ENCODE data around the gene GABBR1.

The GABBR1 gene

DNA sequence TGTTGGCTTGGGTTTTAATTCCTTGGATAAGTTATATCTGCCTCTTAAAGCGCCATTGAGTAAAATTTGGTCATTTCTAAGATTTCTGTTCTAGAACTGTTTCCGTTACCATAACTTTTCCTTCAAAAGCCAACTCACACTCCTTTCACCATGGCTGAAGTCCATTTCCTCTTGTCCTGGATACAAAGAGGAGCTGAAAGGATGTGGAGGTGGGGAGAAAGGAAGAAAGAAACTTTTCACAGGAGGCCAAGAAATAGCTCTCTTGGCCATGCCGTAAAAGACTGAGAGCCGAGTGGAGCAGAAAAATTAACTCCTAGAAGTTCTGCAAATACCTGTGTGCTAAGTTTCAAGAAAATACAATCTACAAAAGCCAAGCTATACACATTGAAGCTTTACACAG lies 21.6 kb downstream of the GABBR1 start:
- H3K9ac ChIP-seq: no peak overlapping the region
- H3K4me1 ChIP-seq (ENCODE audit: low read depth, poor library complexity, severe bottlenecking): no peaks in the 10 kb centered on the region
- H3K27me3 ChIP-seq (ENCODE audit: insufficient read depth, low read depth): no peaks in the 10 kb centered on the region
- no peak overlapping the region for H3K27ac ChIP-seq
- H2AFZ ChIP-seq (ENCODE audit: low read depth): no peak overlapping the region
- no peaks in the 10 kb centered on the region for H3K36me3 ChIP-seq (ENCODE audit: insufficient read depth)
- H3K4me2 ChIP-seq: no peak overlapping the region
- no peaks in the 10 kb centered on the region for H3K79me2 ChIP-seq (ENCODE audit: insufficient read depth, low read depth)
- TF ChIP-seq, protein P1, sequence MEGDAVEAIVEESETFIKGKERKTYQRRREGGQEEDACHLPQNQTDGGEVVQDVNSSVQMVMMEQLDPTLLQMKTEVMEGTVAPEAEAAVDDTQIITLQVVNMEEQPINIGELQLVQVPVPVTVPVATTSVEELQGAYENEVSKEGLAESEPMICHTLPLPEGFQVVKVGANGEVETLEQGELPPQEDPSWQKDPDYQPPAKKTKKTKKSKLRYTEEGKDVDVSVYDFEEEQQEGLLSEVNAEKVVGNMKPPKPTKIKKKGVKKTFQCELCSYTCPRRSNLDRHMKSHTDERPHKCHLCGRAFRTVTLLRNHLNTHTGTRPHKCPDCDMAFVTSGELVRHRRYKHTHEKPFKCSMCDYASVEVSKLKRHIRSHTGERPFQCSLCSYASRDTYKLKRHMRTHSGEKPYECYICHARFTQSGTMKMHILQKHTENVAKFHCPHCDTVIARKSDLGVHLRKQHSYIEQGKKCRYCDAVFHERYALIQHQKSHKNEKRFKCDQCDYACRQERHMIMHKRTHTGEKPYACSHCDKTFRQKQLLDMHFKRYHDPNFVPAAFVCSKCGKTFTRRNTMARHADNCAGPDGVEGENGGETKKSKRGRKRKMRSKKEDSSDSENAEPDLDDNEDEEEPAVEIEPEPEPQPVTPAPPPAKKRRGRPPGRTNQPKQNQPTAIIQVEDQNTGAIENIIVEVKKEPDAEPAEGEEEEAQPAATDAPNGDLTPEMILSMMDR (conservative IDR thresholded peaks at IDR 0.05; ENCODE audit: low read depth, low read length): no peak
- no peak overlapping the region for H3K4me3 ChIP-seq (IDR thresholded peaks at IDR 0.05; ENCODE audit: insufficient read depth, low read depth, low read length)
- no peaks in the 10 kb centered on the region for H4K20me1 ChIP-seq (ENCODE audit: insufficient read depth)

DNA sequence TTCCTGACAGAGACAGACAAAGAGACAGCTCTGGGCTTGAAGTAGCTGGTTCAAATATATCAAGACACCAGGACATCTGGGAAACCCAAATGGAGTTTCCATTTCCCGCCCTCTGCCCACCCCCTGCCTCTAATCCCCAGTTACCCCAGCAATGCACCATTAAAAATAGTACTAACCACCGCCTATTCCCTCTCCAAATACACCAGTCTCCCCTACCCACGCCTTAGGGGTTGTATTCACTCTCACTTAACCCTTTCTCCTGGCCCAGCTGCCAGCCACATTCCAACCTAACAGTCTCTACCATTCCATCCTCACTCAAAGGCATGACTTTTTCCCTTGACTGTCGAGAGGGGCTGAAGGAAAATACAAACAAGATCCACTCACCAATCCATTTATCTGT lies 22.4 kb downstream of the GABBR1 start:
- Histone ChIP-seq H3K79me2 (ENCODE audit: insufficient read depth, low read depth) (no peaks in the 10 kb centered on the region), H3K36me3 (ENCODE audit: insufficient read depth) (no peaks in the 10 kb centered on the region), H3K27me3 (ENCODE audit: insufficient read depth, low read depth) (no peaks in the 10 kb centered on the region), H3K4me3 (IDR thresholded peaks at IDR 0.05; ENCODE audit: insufficient read depth, low read depth, low read length) (no peak overlapping the region), H4K20me1 (ENCODE audit: insufficient read depth) (no peaks in the 10 kb centered on the region), H3K9ac (no peak overlapping the region), H2AFZ (ENCODE audit: low read depth) (no peak overlapping the region), H3K4me2 (no peak overlapping the region), H3K4me1 (ENCODE audit: low read depth, poor library complexity, severe bottlenecking) (no peaks in the 10 kb centered on the region), H3K27ac (no peak overlapping the region)
- TF ChIP-seq, protein P1 (conservative IDR thresholded peaks at IDR 0.05; ENCODE audit: low read depth, low read length): no peak

DNA sequence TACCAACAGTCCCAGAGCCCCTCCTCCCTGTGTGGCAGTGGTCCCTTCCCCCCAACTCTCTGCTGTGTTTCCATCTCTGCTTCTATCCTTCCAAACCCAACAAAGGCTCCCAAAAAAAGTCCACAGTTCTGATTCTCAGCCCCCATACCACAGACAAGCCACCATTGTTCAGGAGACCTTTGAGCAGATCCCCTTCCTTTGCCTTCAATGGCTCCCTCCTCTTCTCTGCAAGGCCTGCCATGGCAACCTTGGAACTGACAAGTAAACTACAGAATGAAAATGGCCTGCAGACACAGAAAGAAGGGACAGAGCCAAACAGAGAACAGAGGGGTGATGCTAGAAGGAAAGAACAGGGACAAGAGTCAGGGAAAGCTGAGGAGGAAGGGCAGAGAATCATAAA lies 24.9 kb downstream of the GABBR1 start:
- TF ChIP-seq, protein P1 (conservative IDR thresholded peaks at IDR 0.05; ENCODE audit: low read depth, low read length): no peak
- H3K27ac ChIP-seq: no peak overlapping the region
- H4K20me1 ChIP-seq (ENCODE audit: insufficient read depth): no peaks in the 10 kb centered on the region
- H3K4me2 ChIP-seq: no peak overlapping the region
- H3K79me2 ChIP-seq (ENCODE audit: insufficient read depth, low read depth): no peaks in the 10 kb centered on the region
- H3K27me3 ChIP-seq (ENCODE audit: insufficient read depth, low read depth): no peaks in the 10 kb centered on the region
- no peaks in the 10 kb centered on the region for H3K36me3 ChIP-seq (ENCODE audit: insufficient read depth)
- no peak overlapping the region for H3K4me3 ChIP-seq (IDR thresholded peaks at IDR 0.05; ENCODE audit: insufficient read depth, low read depth, low read length)
- H3K4me1 ChIP-seq (ENCODE audit: low read depth, poor library complexity, severe bottlenecking): no peaks in the 10 kb centered on the region
- H3K9ac ChIP-seq: no peak overlapping the region
- H2AFZ ChIP-seq (ENCODE audit: low read depth): no peak overlapping the region

DNA sequence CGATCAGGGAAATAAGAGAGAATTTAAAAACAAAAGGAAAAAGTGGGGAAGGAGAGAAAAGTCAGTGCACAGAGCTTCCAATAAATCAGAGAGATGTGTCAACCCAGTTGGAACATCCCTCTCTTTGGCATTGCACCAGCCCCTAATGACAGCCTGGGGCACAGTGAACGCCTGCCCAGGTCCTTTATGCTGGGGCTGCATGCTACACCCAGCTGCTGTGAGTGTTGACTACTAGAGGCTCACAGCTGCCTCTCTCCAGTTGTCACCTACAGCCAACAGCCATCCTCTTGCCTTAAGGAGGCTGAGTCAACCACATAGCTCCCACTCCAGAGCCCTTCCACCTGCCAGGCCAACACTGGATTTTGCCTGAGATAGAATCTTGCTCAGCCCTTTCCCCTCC lies 29.1 kb downstream of the GABBR1 start:
- H3K4me2 ChIP-seq: no peak overlapping the region
- TF ChIP-seq, protein P1 (conservative IDR thresholded peaks at IDR 0.05; ENCODE audit: low read depth, low read length): no peak
- H3K27ac ChIP-seq: no peak overlapping the region
- H3K4me3 ChIP-seq (IDR thresholded peaks at IDR 0.05; ENCODE audit: insufficient read depth, low read depth, low read length): no peak overlapping the region
- no peaks in the 10 kb centered on the region for H3K36me3 ChIP-seq (ENCODE audit: insufficient read depth)
- H3K79me2 ChIP-seq (ENCODE audit: insufficient read depth, low read depth): no peaks in the 10 kb centered on the region
- H3K27me3 ChIP-seq (ENCODE audit: insufficient read depth, low read depth): no peaks in the 10 kb centered on the region
- no peak overlapping the region for H3K9ac ChIP-seq
- no peaks in the 10 kb centered on the region for H4K20me1 ChIP-seq (ENCODE audit: insufficient read depth)
- no peak overlapping the region for H2AFZ ChIP-seq (ENCODE audit: low read depth)
- no peaks in the 10 kb centered on the region for H3K4me1 ChIP-seq (ENCODE audit: low read depth, poor library complexity, severe bottlenecking)

DNA sequence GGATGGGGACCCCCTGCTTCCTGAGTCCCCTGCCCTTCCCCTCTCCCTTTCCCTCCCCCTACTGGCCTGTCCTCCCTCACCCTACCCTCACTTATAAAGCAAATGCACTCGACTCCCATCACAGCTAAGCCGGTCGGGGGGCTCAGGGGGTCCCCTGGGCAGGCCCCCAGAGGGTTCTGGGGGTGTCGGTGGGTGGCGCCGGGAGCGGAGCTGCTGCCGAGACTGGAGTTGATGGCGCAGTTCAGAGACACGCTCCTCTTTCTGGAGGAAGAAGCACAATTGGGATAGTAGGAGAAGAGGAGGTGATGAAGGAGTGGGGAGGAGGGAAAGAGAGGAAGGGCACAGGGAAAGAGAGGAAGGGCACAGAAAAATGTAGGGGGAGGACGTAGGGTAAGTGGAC lies 29.5 kb downstream of the GABBR1 start:
- H3K4me1 ChIP-seq (ENCODE audit: low read depth, poor library complexity, severe bottlenecking): no peaks in the 10 kb centered on the region
- H3K4me3 ChIP-seq (IDR thresholded peaks at IDR 0.05; ENCODE audit: insufficient read depth, low read depth, low read length): no peak overlapping the region
- H3K4me2 ChIP-seq: no peak overlapping the region
- no peak overlapping the region for H3K27ac ChIP-seq
- H3K9ac ChIP-seq: no peak overlapping the region
- TF ChIP-seq, protein P1 (conservative IDR thresholded peaks at IDR 0.05; ENCODE audit: low read depth, low read length): no peak
- H3K36me3 ChIP-seq (ENCODE audit: insufficient read depth): no peaks in the 10 kb centered on the region
- no peaks in the 10 kb centered on the region for H3K79me2 ChIP-seq (ENCODE audit: insufficient read depth, low read depth)
- no peaks in the 10 kb centered on the region for H4K20me1 ChIP-seq (ENCODE audit: insufficient read depth)
- H3K27me3 ChIP-seq (ENCODE audit: insufficient read depth, low read depth): no peaks in the 10 kb centered on the region
- no peak overlapping the region for H2AFZ ChIP-seq (ENCODE audit: low read depth)

Data from KMS-11 (cell line).